Neural cell (in vitro differentiated cells): ENCODE measurements around the gene SKI. TPM values are rescaled to one million over a fixed set of nuclear protein-coding genes. Genes with fewer than 3 reads are reported as not detected.

Source experiments
- H2AFZ ChIP-seq: fragments of 200-600, 300-800 bp; sonication (generic), shearing (Covaris generic); 2 replicates; pipeline ENCODE4 v1.6.0; 2014; ENCODE audit warnings: low read depth, mild to moderate bottlenecking, antibody characterized with exemption, low read length, moderate library complexity
- H3F3A ChIP-seq: fragments of 200-600 bp; shearing (Covaris generic); 2 replicates; pipeline ENCODE4 v1.6.1; 2016; ENCODE audit warnings: mild to moderate bottlenecking, moderate library complexity, mixed read lengths, antibody characterized with exemption, low read length; ENCODE audit not compliant: insufficient read depth, poor library complexity, severe bottlenecking
- H3K27ac ChIP-seq: fragments of 200-600, 300-800 bp; sonication (generic), shearing (Covaris generic); 2 replicates; pipeline ENCODE4 v1.5.1; 2014; ENCODE audit warnings: mild to moderate bottlenecking, low read length, moderate library complexity
- H3K27me3 ChIP-seq: fragments of 300-800, 200-600 bp; sonication (generic), shearing (Covaris generic); 2 replicates; pipeline ENCODE4 v1.6.0; 2014; ENCODE audit warnings: mild to moderate bottlenecking, low read depth, low read length, moderate library complexity; ENCODE audit not compliant: insufficient read depth
- H3K36me3 ChIP-seq: fragments of 300-800, 200-600 bp; sonication (generic), shearing (Covaris generic); 2 replicates; pipeline ENCODE4 v1.5.1; 2014; ENCODE audit warnings: mild to moderate bottlenecking, antibody characterized with exemption, low read length, moderate library complexity; ENCODE audit not compliant: insufficient read depth
- H3K4me2 ChIP-seq: fragments of 300-800, 200-600 bp; sonication (generic), shearing (Covaris generic); 2 replicates; pipeline ENCODE4 v1.6.0; 2014; ENCODE audit warnings: mild to moderate bottlenecking, low read length
- H3K4me3 ChIP-seq: fragments of 300-800, 200-600 bp; sonication (generic), shearing (Covaris generic); 2 replicates; pipeline ENCODE4 v1.5.1; 2014; ENCODE audit warnings: mild to moderate bottlenecking, low read length, moderate library complexity
- H3K79me2 ChIP-seq: fragments of 200-600 bp; shearing (Covaris generic); replicated peaks from 2 replicates; pipeline ENCODE4 v1.6.0; 2014; ENCODE audit warnings: mild to moderate bottlenecking, low read length, moderate library complexity; ENCODE audit not compliant: insufficient read depth
- H3K9ac ChIP-seq: fragments of 300-800, 200-600 bp; sonication (generic), shearing (Covaris generic); 2 replicates; pipeline ENCODE4 v1.6.1; 2016; ENCODE audit warnings: mild to moderate bottlenecking, low read length, mixed read lengths
- H3K9me2 ChIP-seq: fragments of 200-600 bp; shearing (Covaris generic); 2 replicates; pipeline ENCODE4 v1.6.1; 2016; ENCODE audit warnings: mild to moderate bottlenecking, low read length, mixed read lengths; ENCODE audit not compliant: insufficient read depth
- H3K9me3 ChIP-seq: fragments of 200-600, 300-800 bp; sonication (generic), shearing (Covaris generic); 2 replicates; pipeline ENCODE4 v1.6.1; 2016; ENCODE audit warnings: mild to moderate bottlenecking, mixed run types, low read length, moderate library complexity, mixed read lengths
- H4K20me1 ChIP-seq: fragments of 200-600 bp; shearing (Covaris generic); 2 replicates; pipeline ENCODE4 v1.6.1; 2016; ENCODE audit warnings: mild to moderate bottlenecking, mixed run types; ENCODE audit not compliant: insufficient read depth
- EP300 ChIP-seq: fragments of 450-650 bp; conservative IDR thresholded peaks from 2 replicates; pipeline ENCODE4 v1.6.1; 2014; ENCODE audit warnings: antibody characterized with exemption, mild to moderate bottlenecking, moderate library complexity; ENCODE audit not compliant: poor library complexity, severe bottlenecking
- EZH2 ChIP-seq: fragments of 200-600, 300-800 bp; shearing (Covaris generic), sonication (generic); IDR thresholded peaks from 2 replicates; pipeline ENCODE4 v1.6.1; 2014; ENCODE audit warnings: antibody characterized with exemption, low read length, borderline replicate concordance, mild to moderate bottlenecking; ENCODE audit not compliant: insufficient read depth, poor library complexity, severe bottlenecking
- MXI1 ChIP-seq: fragments of 450-650 bp; conservative IDR thresholded peaks from 2 replicates; pipeline ENCODE4 v1.6.1; 2014; ENCODE audit warnings: antibody characterized with exemption, mild to moderate bottlenecking; ENCODE audit not compliant: poor library complexity, severe bottlenecking
- POLR2AphosphoS5 ChIP-seq: IDR thresholded peaks from 2 replicates; pipeline ENCODE4 v1.6.1; 2012
- RAD21 ChIP-seq: fragments of 450-650 bp; conservative IDR thresholded peaks from 2 replicates; pipeline ENCODE4 v1.6.1; 2014; ENCODE audit warnings: antibody characterized with exemption, mild to moderate bottlenecking, moderate library complexity
- SMC3 ChIP-seq: fragments of 450-650 bp; conservative IDR thresholded peaks from 2 replicates; pipeline ENCODE4 v1.6.1; 2014; ENCODE audit warnings: antibody characterized with exemption, mild to moderate bottlenecking, moderate library complexity; ENCODE audit not compliant: poor library complexity
- TAF1 ChIP-seq: IDR thresholded peaks from 2 replicates; pipeline ENCODE4 v1.6.1; 2012; ENCODE audit warnings: low read depth
- polyA plus RNA-seq: library from polyadenylated mRNA; depleted of rRNA; stranded (reverse); fragments of >200 nt; gene quantifications from 2 replicates; pipeline ENCODE4 v1.2.3, GENCODE V29; 2014
- TF ChIP-seq, protein P1 (sequence below): fragments of 450-650 bp; IDR thresholded peaks from 2 replicates; pipeline ENCODE4 v1.5.1; 2014; ENCODE audit warnings: antibody characterized with exemption, mild to moderate bottlenecking, moderate library complexity; ENCODE audit not compliant: poor library complexity, severe bottlenecking
- TF ChIP-seq, protein P2 (sequence below): IDR thresholded peaks from 2 replicates; pipeline ENCODE4 v1.6.1; 2012; ENCODE audit warnings: borderline replicate concordance

The SKI gene
- polyA plus RNA-seq, 1 donor from 2014 or later = 4.1 TPM

DNA sequence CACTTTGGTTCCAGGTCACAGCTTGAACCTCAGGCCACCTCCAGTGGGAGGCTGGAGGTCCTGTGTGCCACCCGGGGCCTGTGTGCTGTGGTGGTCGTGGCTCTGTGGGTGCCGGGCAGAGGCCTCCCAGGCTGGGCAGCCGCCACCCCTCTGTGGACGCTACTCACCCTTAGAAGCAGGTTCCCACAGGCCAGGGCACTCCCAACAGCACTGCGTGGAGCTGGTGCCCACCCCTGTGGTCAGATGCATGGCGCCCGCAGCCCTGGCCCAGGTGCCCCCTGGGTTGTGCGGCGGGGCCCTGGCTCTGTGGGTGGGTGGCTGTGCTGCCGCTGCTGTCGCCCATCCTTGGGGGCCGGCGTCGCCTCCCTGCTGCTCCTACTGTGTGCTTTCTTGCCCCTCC is 39.7 kb downstream of the SKI start:
- Histone ChIP-seq H3K27me3 (no peaks in the 10 kb centered on the region), H3K79me2 (peaks cover 80% of the 10 kb centered on the region), H3K9me3 (no peaks in the 10 kb centered on the region), H4K20me1 (no peaks in the 10 kb centered on the region), H3K36me3 (no peaks in the 10 kb centered on the region), H3K9me2 (no peaks in the 10 kb centered on the region), H2AFZ (no peak overlapping the region), H3K27ac (no peak overlapping the region), H3F3A (no peaks in the 10 kb centered on the region), H3K4me2 (no peak overlapping the region), H3K9ac (no peak overlapping the region), H3K4me3 (no peak overlapping the region)
- TF ChIP-seq EP300 = no peak
- TF ChIP-seq TAF1 = no peak
- TF ChIP-seq, protein P1, sequence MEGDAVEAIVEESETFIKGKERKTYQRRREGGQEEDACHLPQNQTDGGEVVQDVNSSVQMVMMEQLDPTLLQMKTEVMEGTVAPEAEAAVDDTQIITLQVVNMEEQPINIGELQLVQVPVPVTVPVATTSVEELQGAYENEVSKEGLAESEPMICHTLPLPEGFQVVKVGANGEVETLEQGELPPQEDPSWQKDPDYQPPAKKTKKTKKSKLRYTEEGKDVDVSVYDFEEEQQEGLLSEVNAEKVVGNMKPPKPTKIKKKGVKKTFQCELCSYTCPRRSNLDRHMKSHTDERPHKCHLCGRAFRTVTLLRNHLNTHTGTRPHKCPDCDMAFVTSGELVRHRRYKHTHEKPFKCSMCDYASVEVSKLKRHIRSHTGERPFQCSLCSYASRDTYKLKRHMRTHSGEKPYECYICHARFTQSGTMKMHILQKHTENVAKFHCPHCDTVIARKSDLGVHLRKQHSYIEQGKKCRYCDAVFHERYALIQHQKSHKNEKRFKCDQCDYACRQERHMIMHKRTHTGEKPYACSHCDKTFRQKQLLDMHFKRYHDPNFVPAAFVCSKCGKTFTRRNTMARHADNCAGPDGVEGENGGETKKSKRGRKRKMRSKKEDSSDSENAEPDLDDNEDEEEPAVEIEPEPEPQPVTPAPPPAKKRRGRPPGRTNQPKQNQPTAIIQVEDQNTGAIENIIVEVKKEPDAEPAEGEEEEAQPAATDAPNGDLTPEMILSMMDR = no peak
- TF ChIP-seq MXI1 = no peak
- TF ChIP-seq POLR2AphosphoS5 = no peak

DNA sequence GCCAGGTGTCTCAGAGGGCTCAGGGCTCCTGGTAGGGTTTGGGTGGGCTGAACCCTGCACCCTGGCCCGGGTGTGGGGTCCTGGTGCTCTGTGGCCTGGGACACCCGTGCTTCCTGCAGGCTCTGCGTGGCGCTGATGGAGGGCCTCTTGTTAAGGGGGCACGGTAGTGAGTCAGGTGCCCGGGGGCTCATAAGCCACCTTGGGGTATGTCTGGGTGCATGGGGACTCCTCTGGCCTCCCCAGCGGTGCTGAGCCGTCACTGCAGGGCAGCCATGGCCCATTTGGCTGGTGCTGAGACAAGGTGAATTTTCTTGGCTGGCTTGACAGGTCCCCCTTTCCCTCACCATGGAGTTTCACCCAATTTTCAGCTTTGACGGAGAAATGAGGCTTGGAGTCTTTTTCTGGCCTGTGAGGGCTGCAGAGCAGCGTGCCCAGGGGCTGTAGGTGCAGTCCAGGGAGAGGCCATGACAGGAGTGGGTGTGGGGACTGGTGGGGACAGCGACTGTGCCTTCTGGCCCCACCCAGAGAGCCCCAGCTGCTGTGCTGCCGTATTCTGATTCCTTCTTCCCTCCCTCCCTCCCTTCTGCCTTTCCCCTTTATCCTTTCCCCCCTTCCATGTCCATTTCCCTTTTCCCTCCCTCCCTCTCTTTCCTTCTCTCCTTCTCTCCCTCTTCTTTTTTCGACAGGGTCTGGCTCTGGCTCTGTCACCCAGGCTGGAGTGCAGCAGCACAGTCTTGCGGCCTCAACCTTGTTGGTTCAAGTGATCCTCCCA is 40.4 kb downstream of the SKI start:
- Histone ChIP-seq H3K4me3 (no peak overlapping the region), H3K79me2 (peaks cover 79% of the 10 kb centered on the region), H2AFZ (no peak overlapping the region)

DNA sequence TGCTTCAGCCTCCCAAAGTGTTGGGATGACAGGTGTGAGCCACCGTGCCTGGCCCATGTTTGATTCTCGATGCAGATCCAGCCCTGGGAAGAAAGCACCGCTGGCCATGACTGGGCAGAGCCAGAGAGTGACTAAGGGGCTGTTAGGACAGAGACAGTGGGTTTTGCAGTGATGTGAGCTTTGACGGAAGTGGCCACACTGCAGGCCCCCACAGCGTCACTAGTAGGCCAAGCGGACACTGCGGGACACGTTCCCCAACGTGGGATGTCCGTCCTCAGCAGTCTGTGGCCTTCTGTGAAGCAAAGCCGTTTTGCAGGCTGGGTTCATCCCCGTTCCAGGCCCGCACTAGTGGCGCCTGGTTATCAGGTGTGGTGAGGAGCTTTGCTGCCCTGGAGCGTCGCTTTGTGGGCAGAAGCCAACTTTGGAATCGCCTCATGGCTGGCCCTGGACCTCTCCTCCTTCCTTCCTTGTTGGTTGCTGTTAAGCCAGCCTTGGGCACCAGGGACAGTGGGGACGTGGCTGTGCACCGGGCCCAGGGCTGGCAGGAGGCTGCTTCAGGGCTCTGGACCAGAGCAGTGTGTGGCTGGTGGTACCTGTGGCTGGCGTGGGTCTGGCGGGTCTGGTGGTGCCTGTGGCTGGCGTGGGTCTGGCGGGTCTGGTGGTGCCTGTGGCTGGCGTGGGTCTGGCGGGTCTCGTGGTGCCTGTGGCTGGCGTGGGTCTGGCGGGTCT is 41.2 kb downstream of the SKI start:
- Histone ChIP-seq H3F3A (no peaks in the 10 kb centered on the region), H3K27ac (no peak overlapping the region), H3K4me2 (no peak overlapping the region), H3K9ac (no peak overlapping the region), H4K20me1 (no peaks in the 10 kb centered on the region), H3K27me3 (no peaks in the 10 kb centered on the region), H3K9me2 (no peaks in the 10 kb centered on the region), H3K36me3 (no peaks in the 10 kb centered on the region), H3K4me3 (no peak overlapping the region), H3K9me3 (no peaks in the 10 kb centered on the region), H3K79me2 (peaks cover 75% of the 10 kb centered on the region), H2AFZ (no peak overlapping the region)
- TF ChIP-seq, protein P1 = no peak
- TF ChIP-seq EP300 = no peak
- TF ChIP-seq MXI1 = no peak
- no peak for TF ChIP-seq SMC3
- TF ChIP-seq POLR2AphosphoS5 = no peak
- no peak for TF ChIP-seq EZH2
- no peak for TF ChIP-seq TAF1
- TF ChIP-seq, protein P2, sequence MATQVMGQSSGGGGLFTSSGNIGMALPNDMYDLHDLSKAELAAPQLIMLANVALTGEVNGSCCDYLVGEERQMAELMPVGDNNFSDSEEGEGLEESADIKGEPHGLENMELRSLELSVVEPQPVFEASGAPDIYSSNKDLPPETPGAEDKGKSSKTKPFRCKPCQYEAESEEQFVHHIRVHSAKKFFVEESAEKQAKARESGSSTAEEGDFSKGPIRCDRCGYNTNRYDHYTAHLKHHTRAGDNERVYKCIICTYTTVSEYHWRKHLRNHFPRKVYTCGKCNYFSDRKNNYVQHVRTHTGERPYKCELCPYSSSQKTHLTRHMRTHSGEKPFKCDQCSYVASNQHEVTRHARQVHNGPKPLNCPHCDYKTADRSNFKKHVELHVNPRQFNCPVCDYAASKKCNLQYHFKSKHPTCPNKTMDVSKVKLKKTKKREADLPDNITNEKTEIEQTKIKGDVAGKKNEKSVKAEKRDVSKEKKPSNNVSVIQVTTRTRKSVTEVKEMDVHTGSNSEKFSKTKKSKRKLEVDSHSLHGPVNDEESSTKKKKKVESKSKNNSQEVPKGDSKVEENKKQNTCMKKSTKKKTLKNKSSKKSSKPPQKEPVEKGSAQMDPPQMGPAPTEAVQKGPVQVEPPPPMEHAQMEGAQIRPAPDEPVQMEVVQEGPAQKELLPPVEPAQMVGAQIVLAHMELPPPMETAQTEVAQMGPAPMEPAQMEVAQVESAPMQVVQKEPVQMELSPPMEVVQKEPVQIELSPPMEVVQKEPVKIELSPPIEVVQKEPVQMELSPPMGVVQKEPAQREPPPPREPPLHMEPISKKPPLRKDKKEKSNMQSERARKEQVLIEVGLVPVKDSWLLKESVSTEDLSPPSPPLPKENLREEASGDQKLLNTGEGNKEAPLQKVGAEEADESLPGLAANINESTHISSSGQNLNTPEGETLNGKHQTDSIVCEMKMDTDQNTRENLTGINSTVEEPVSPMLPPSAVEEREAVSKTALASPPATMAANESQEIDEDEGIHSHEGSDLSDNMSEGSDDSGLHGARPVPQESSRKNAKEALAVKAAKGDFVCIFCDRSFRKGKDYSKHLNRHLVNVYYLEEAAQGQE = no peak
- no peak for TF ChIP-seq RAD21

More for the DNA sequence above, 40.4 kb downstream of the SKI start:
- Histone ChIP-seq H3K36me3 (no peaks in the 10 kb centered on the region), H3K27me3 (no peaks in the 10 kb centered on the region), H3K9ac (no peak overlapping the region), H3F3A (no peaks in the 10 kb centered on the region), H3K9me3 (no peaks in the 10 kb centered on the region), H3K27ac (no peak overlapping the region), H4K20me1 (no peaks in the 10 kb centered on the region), H3K4me2 (no peak overlapping the region), H3K9me2 (no peaks in the 10 kb centered on the region)
- no peak for TF ChIP-seq EP300
